WTC11 (cell line): ENCODE data around the gene ERAP2.

Source experiments
- ATF3 ChIP-seq: sonication (generic); formaldehyde crosslinking; conservative IDR thresholded peaks from 2 replicates; pipeline ENCODE4 v1.8.1; 2022; ENCODE audit warnings: mild to moderate bottlenecking, missing genetic modification reagents
- CTCF ChIP-seq: fragments of 200-600 bp; IDR thresholded peaks from 2 replicates; pipeline ENCODE4 v1.8.0; 2022; ENCODE audit warnings: antibody characterized with exemption
- E2F1 ChIP-seq: sonication (generic); formaldehyde crosslinking; IDR thresholded peaks from 2 replicates; pipeline ENCODE4 v1.8.0; 2022; ENCODE audit warnings: mild to moderate bottlenecking, missing genetic modification reagents
- ERG ChIP-seq: fragments of 250-450 bp; sonication (Bioruptor Pico); IDR thresholded peaks from 2 replicates; pipeline ENCODE4 v1.8.0; 2021; ENCODE audit warnings: mild to moderate bottlenecking
- ETV6 ChIP-seq: sonication (generic); formaldehyde crosslinking; IDR thresholded peaks from 2 replicates; pipeline ENCODE4 v1.8.1; 2022; ENCODE audit warnings: mild to moderate bottlenecking, missing genetic modification reagents
- FOXP4 ChIP-seq: sonication (generic); formaldehyde crosslinking; IDR thresholded peaks from 2 replicates; pipeline ENCODE4 v1.8.0; 2022; ENCODE audit warnings: mild to moderate bottlenecking, missing genetic modification reagents
- NR2C2 ChIP-seq: sonication (generic); formaldehyde crosslinking; IDR thresholded peaks from 2 replicates; pipeline ENCODE4 v1.8.0; 2022; ENCODE audit warnings: mild to moderate bottlenecking, missing genetic modification reagents
- SP1 ChIP-seq: sonication (generic); formaldehyde crosslinking; conservative IDR thresholded peaks from 2 replicates; pipeline ENCODE4 v1.8.1; 2022; ENCODE audit warnings: missing genetic modification reagents
- ZNF671 ChIP-seq: fragments of 250-450 bp; sonication (Bioruptor Pico); IDR thresholded peaks from 2 replicates; pipeline ENCODE4 v1.8.0; 2021; ENCODE audit warnings: mild to moderate bottlenecking

- TF ChIP-seq SP1: no peak
- no peak for TF ChIP-seq CTCF
- no peak for TF ChIP-seq FOXP4 (CRISPR knock-in tag)
- no peak for TF ChIP-seq NR2C2
- TF ChIP-seq ETV6: no peak
- no peak for TF ChIP-seq ERG (CRISPR knock-in tag)
- no peak for TF ChIP-seq E2F1 (CRISPR knock-in tag)
- TF ChIP-seq ZNF671 (CRISPR knock-in tag): no peak
- TF ChIP-seq ATF3 (CRISPR knock-in tag): no peak
These were observed 55.7 kb downstream of the ERAP2 start for GRCh38 chr5:96932026-96932425.
